Testis (tissue), 5 donors: ENCODE measurements around the gene TSKU. TPM values are rescaled to one million over a fixed set of nuclear protein-coding genes. Genes with fewer than 3 reads are reported as not detected.
"Not testable (repeated sequence)": the region's sequence is repeated elsewhere in the genome, so short reads cannot be mapped to it uniquely, and the experiment has no call there.

ENCODE experiments used
- DNase-seq: peaks from one replicate; pipeline ENCODE4 v3.0.0-alpha.2; 2019
- H3K27ac ChIP-seq, 2 donors: fragments of 200-600 bp; sonication (generic); one replicate each; pipeline ENCODE4 v1.5.1; 2019
- H3K27me3 ChIP-seq: fragments of 200-600 bp; sonication (generic); one replicate; pipeline ENCODE4 v1.5.1; 2019
- H3K36me3 ChIP-seq: fragments of 200-600 bp; sonication (generic); one replicate; pipeline ENCODE4 v1.5.1; 2017; ENCODE audit warnings: low read depth; ENCODE audit errors: missing control alignments
- H3K4me1 ChIP-seq: fragments of 200-600 bp; sonication (generic); one replicate; pipeline ENCODE4 v1.5.1; 2019
- H3K4me3 ChIP-seq, 2 donors: fragments of 200-600 bp; sonication (generic); one replicate each; pipeline ENCODE4 v1.5.1; 2017 to 2019
- H3K9me3 ChIP-seq: fragments of 200-600 bp; sonication (generic); one replicate; pipeline ENCODE4 v1.5.1; 2017
- POLR2A ChIP-seq: fragments of 450-650 bp; IDR thresholded peaks from one replicate; pipeline ENCODE4 v1.6.1; 2017; ENCODE audit warnings: antibody characterized with exemption, mild to moderate bottlenecking, moderate library complexity
- WGBS, 2 donors: methylation state at CpG; one replicate each; pipeline ENCODE4 v1.1.5; 2018; 5-methylcytosine and 5-hydroxymethylcytosine counted together
- intact Hi-C: fragments of 100-400 bp; cut with DNase I; formaldehyde crosslinking; loops from one replicate; pipeline ENCODE4 v1.15.1; 2023; ENCODE audit warnings: low total_unique reads
- long read RNA-seq, 2 donors: transcript quantifications; one replicate each; lab custom pipeline, GENCODE V29; 2026
- polyA plus RNA-seq: library from polyadenylated mRNA; stranded (reverse); fragments of 350-450 nt; fragmentation: Illumina TruSeq; extraction: RNeasy Lipid Tissue Mini Kit (QIAGEN cat#74804); gene quantifications from one replicate; pipeline ENCODE4 v1.2.3, GENCODE V29; 2014; ENCODE audit warnings: low read depth, low replicate concordance; ENCODE audit not compliant: insufficient read depth
- total RNA-seq, 2 donors: library from RNA; depleted of rRNA; stranded (reverse); fragments of >200 nt; gene quantifications; one replicate each; pipeline ENCODE4 v1.2.3, GENCODE V29; 2016
- TF ChIP-seq, protein P1 (sequence below), 3 experiments: fragments of 450-650 bp in 2 of 3; fragments of 200-600 bp in 1 of 3; sonication (generic) in 1 of 3; IDR thresholded peaks; one replicate each; pipeline ENCODE4 v1.5.1; 2016 to 2019; ENCODE audit warnings: antibody characterized with exemption in 3 of 3, mild to moderate bottlenecking in 2 of 3, moderate library complexity in 1 of 3

Gene TSKU, protein sequence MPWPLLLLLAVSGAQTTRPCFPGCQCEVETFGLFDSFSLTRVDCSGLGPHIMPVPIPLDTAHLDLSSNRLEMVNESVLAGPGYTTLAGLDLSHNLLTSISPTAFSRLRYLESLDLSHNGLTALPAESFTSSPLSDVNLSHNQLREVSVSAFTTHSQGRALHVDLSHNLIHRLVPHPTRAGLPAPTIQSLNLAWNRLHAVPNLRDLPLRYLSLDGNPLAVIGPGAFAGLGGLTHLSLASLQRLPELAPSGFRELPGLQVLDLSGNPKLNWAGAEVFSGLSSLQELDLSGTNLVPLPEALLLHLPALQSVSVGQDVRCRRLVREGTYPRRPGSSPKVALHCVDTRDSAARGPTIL
- total RNA-seq (10 to 100 TPM; 17.1 to 30.2 TPM), polyA plus RNA-seq (25.9 TPM)
- long read RNA-seq, donor 1, transcript TSKU-201 (2 exons, 2,712 nt): major isoform, 40 of 107 reads
- long read RNA-seq, donor 1, partial matches to known transcripts: 66 of 107 reads
- long read RNA-seq, donor 1, other reads (novel, unspliced or antisense): 0 of 107 reads
- long read RNA-seq, donor 2, transcript TSKU-201 (2 exons, 2,712 nt): major isoform, 31 of 31 reads
- long read RNA-seq, donor 2, partial matches to known transcripts: 0 of 31 reads
- long read RNA-seq, donor 2, other reads (novel, unspliced or antisense): 0 of 31 reads

DNA sequence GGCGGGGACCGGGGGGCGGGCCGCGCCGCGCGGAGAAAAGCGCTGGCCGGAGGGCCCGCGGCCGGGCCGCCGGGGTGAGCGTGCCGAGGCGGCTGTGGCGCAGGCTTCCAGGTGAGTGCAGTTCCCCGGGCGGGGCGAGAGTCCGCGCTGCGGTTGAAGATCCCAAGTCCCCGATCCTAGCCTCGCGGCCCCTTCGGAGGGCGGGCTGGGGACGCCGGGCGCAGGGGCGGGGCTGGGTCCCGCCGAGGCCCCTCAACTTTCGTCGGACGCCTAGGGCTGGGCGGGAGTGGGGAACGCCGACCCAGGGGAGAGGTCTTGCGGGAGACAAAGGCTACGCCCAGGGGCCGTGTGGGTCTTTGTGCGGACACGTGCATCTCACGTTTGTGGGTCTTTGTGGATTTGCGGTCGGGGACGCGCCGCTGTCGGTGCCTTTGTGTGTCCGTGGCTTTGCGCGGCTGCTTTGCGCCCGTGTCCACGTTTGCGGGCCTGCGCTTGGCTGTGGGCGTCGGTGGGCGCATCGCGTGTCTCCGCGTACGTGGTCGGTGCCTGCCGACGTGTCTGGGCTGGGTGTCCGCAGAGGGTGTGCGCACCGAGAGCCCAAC, at the start of gene TSKU:
TSS of gene TSKU (plus strand) at position 63 of the 602 bp plus-strand sequence. CDS start 12,261 bp downstream, outside the sequence.
- Histone ChIP-seq H3K4me1 (peaks cover 21% of the 10 kb centered on the region), H3K27me3 (no peaks in the 10 kb centered on the region), H3K36me3 (no peaks in the 10 kb centered on the region), H3K4me3 (peak within 1 kb of the TSS; percentile 80 to 92), H3K27ac (peak within 1 kb of the TSS; percentile 82 to 93), H3K9me3 (no peaks in the 10 kb centered on the region)
- TF ChIP-seq, protein P1, sequence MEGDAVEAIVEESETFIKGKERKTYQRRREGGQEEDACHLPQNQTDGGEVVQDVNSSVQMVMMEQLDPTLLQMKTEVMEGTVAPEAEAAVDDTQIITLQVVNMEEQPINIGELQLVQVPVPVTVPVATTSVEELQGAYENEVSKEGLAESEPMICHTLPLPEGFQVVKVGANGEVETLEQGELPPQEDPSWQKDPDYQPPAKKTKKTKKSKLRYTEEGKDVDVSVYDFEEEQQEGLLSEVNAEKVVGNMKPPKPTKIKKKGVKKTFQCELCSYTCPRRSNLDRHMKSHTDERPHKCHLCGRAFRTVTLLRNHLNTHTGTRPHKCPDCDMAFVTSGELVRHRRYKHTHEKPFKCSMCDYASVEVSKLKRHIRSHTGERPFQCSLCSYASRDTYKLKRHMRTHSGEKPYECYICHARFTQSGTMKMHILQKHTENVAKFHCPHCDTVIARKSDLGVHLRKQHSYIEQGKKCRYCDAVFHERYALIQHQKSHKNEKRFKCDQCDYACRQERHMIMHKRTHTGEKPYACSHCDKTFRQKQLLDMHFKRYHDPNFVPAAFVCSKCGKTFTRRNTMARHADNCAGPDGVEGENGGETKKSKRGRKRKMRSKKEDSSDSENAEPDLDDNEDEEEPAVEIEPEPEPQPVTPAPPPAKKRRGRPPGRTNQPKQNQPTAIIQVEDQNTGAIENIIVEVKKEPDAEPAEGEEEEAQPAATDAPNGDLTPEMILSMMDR (IDR thresholded peaks at IDR 0.05): no peak
- TF ChIP-seq POLR2A: no peak
- no peak for DNase-seq
- intact Hi-C loops: no loop called here
- 0 to 1% methylated on average over 15 to 56 of the region's 76 CpGs for WGBS, 2 donors

DNA sequence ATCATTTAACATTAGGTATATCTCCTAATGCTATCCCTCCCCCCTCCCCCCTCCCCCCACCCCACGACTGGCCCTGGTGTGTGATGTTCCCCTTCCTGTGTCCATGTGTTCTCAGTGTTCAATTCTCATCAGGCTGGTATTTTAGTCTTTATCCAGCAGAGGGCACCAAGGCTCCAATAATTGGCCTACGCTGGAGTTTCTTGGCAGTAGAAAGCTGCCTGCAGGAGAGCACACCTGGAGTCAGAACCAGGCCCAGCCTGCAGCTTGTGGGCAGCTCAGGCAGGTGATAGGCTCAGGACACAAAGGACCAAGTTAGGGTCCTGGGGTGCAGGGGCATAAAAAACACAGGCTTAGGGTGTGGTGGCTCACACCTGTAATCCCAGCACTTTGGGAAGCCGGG, 49.2 kb upstream of the TSKU start:
- H3K27me3 ChIP-seq, H3K36me3 ChIP-seq, H3K4me3 ChIP-seq, H3K9me3 ChIP-seq, H3K27ac ChIP-seq: not testable (repeated sequence)
- 42 to 61% methylated on average over 3 of the region's 3 CpGs for WGBS, 2 donors
- intact Hi-C loops: loop anchor here (2.0 kb wide), 1 partner anchor 65 kb away; no protein-coding TSS in a partner anchor
- H3K4me1 ChIP-seq: peaks cover 15% of the 10 kb centered on the region
- TF ChIP-seq, protein P1 (IDR thresholded peaks at IDR 0.05): peak; percentile 41 to 71 (median 46)
- peak; percentile 50 for DNase-seq

DNA sequence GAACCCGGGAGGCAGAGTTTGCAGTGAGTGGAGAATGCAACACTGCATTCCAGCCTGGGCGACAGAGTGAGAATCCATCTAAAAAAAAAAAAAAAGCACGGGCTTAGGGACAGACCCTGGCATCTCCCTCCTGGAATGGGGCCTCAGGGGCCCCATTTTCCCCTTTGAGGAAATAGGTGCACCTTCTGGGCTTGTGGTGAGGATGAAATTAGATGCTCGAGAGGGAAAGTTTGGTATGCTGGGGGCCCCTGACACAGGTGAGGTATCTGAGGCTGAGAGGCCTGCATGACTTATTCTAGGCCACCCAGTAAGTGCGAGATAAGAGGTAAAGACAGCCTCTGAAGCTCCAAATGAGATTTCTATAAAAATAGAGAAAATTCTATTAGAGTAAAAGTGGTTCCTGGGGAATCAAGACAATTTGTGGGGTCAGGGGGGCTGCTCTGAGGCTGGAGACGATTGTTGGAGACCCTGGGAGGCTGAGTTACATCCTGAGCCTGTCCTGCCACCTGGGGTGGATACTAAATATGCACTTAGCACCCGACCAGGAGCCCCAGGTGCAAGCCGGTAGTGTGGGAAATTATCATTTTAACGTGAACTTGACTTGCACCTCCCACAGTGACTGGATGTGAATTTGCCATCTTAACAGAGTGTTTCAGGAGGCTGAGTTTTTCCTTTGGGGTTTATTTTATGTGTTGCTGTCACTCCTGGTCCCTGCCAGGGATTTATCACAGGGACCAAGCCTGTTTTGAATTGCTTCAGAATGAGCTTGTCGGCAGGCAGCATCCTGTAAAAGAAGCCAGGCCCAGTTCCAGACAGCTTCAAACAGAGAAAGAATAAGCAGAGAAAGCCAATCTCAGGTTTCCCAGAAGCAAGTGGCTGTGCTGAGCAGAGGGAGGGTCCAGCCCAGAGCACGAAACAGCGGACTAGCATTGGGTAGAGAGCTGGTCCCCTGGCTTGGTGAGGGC, 48.4 kb upstream of the TSKU start:
- Histone ChIP-seq H3K9me3 (no peaks in the 10 kb centered on the region), H3K36me3 (no peaks in the 10 kb centered on the region), H3K27ac (peak overlapping the region in 1 of 2 donors; percentile 44), H3K4me1 (peaks cover 15% of the 10 kb centered on the region), H3K27me3 (no peaks in the 10 kb centered on the region), H3K4me3 (no peak overlapping the region)
- 70 to 71% methylated on average over 12 of the region's 12 CpGs for WGBS, 2 donors
- intact Hi-C loops: loop anchor here (2.0 kb wide), 1 partner anchor 64 kb away; no protein-coding TSS in a partner anchor
- TF ChIP-seq, protein P1 (IDR thresholded peaks at IDR 0.05): no peak
- no peak for TF ChIP-seq POLR2A
- DNase-seq: peak; percentile 46

DNA sequence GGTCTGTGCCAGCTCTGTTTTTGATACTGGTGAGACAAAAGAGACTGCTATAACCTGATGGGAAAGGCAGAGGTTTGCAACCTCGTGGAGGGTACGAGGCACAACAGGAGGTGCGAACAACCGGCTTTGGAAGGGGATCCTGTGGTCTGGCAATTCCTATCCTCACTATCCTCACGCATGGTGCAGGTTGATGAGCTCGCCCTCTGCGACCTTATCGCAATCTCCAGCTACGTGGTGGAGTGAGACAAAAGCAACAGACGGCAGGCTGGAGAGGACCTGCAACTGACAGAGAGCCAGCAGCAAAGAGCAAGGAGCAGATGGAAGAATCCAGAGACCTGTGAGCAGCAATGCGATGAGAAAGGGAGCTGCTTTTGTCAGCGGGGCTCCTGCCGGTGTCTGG, 47.3 kb upstream of the TSKU start:
- H3K9me3 ChIP-seq: no peaks in the 10 kb centered on the region
- TF ChIP-seq, protein P1 (IDR thresholded peaks at IDR 0.05): no peak
- TF ChIP-seq POLR2A: no peak
- WGBS, 2 donors: 79 to 81% methylated on average over 8 to 13 of the region's 13 CpGs
- no peaks in the 10 kb centered on the region for H3K27me3 ChIP-seq
- intact Hi-C loops: loop anchor here (2.0 kb wide), 1 partner anchor 63 kb away; no protein-coding TSS in a partner anchor
- no peak overlapping the region for H3K27ac ChIP-seq
- no peak for DNase-seq
- H3K36me3 ChIP-seq: no peaks in the 10 kb centered on the region
- no peak overlapping the region for H3K4me3 ChIP-seq
- peaks cover 15% of the 10 kb centered on the region for H3K4me1 ChIP-seq
